ENCODE measurements around the gene SHISA2. TPM values are rescaled to one million over a fixed set of nuclear protein-coding genes. Genes with fewer than 3 reads are reported as not detected.

Gene SHISA2
- total RNA-seq, 1 experiment from 2014 or later: 8.1 TPM

GRCh38 chr13:26047040-26047439 is 4.8 kb downstream of the SHISA2 start:
- no peak overlapping the region for H2BK5ac ChIP-seq (ENCODE audit: insufficient read length, low read length)
- peaks cover 6% of the 10 kb centered on the region; the same call in 1 of the 2 replicates for H3K27me3 ChIP-seq (ENCODE audit: insufficient read depth, low read length)
- Mint-ChIP-seq H3K9me3 (no peaks in the 10 kb centered on the region; a peak in 2 of 5 replicates), H3K4me1 (peaks cover 11 to 17% of the 10 kb centered on the region in 2 experiments), H3K36me3 (ENCODE audit: insufficient read depth in 1 of 3, low read depth in 3 of 3) (peaks cover 7 to 40% (median 25%) of the 10 kb centered on the region in 3 experiments), H3K27ac (no peak overlapping the region), H3K4me3 (no peak overlapping the region), H3K27me3 (ENCODE audit: low read depth) (peaks cover 45% of the 10 kb centered on the region)
- H4K20me1 ChIP-seq (ENCODE audit: control insufficient read depth, insufficient read depth, insufficient read length): no peaks in the 10 kb centered on the region
- H4K8ac ChIP-seq (replicated peaks; ENCODE audit: insufficient read length, low read depth, low read length): no peak overlapping the region
- no peak overlapping the region for H3K4me2 ChIP-seq (ENCODE audit: insufficient read depth, insufficient read length, low read length)
- WGBS (ENCODE audit: extremely low coverage, insufficient read length, low lambda C conversion rate): no CpG with 5 or more reads among the region's 4 CpGs
- no peak overlapping the region for H4K5ac ChIP-seq (ENCODE audit: insufficient read length, low read depth, low read length)
- no peaks in the 10 kb centered on the region for H3K79me1 ChIP-seq (ENCODE audit: insufficient read depth, low read depth, low read length, poor library complexity, severe bottlenecking)
- no peak overlapping the region for H3K18ac ChIP-seq (ENCODE audit: insufficient read length, low read depth, low read length)
- H3K23ac ChIP-seq (ENCODE audit: insufficient read length, low read depth, low read length): no peak overlapping the region
- no peak overlapping the region for H3K56ac ChIP-seq (ENCODE audit: insufficient read length, low read depth, low read length)
- H2BK120ac ChIP-seq (ENCODE audit: low read depth, low read length, poor library complexity, severe bottlenecking): no peak overlapping the region
- no peak for TF ChIP-seq CTCF (conservative IDR thresholded peaks at IDR 0.05)
- no peak overlapping the region for H3K4ac ChIP-seq (ENCODE audit: low read depth, low read length)
- no peak overlapping the region for H2BK12ac ChIP-seq (ENCODE audit: insufficient read length, low read depth, low read length)
- no peak overlapping the region for H3K27ac ChIP-seq (ENCODE audit: insufficient read length, low read depth, low read length)
- H2AK5ac ChIP-seq (ENCODE audit: insufficient read length, low read length): no peak overlapping the region
- peaks cover 20% of the 10 kb centered on the region for H3K23me2 ChIP-seq (ENCODE audit: insufficient read length, low read depth, low read length, poor library complexity, severe bottlenecking)
- no peak overlapping the region for H2AFZ ChIP-seq (ENCODE audit: low read length)
- no peaks in the 10 kb centered on the region for H3K9me3 ChIP-seq (ENCODE audit: control insufficient read depth, low read depth, low read length)
- H3K4me1 ChIP-seq (ENCODE audit: insufficient read depth, low read length): peaks cover 2% of the 10 kb centered on the region; the same call in 1 of the 2 replicates
- H3K14ac ChIP-seq (ENCODE audit: insufficient read depth, low read length): no peak overlapping the region
- no peak for DNase-seq
- H3T11ph ChIP-seq (ENCODE audit: low read length): no peak overlapping the region
- no peaks in the 10 kb centered on the region for H3K79me2 ChIP-seq (ENCODE audit: insufficient read depth, low read length)
- H2BK20ac ChIP-seq (ENCODE audit: low read depth, low read length, poor library complexity, severe bottlenecking): no peak overlapping the region
- no peak overlapping the region for H2BK15ac ChIP-seq (ENCODE audit: low read depth, low read length)
- H3K9ac ChIP-seq (ENCODE audit: extremely low read depth, insufficient read length, low read length): no peak overlapping the region
- no peak overlapping the region for H4K91ac ChIP-seq (ENCODE audit: insufficient read length, low read depth, low read length)
